Neutrophil (primary cell): ENCODE data around the gene PUS7.

Source experiments
- H3K27ac ChIP-seq: fragments of 200-600 bp; sonication (generic); 2 replicates; pipeline ENCODE4 v1.5.1; 2016; ENCODE audit warnings: mild to moderate bottlenecking, moderate library complexity
- H3K27me3 ChIP-seq: fragments of 200-600 bp; sonication (generic); 2 replicates; pipeline ENCODE4 v1.6.0; 2016; ENCODE audit warnings: mild to moderate bottlenecking
- H3K36me3 ChIP-seq: fragments of 200-600 bp; sonication (generic); 2 replicates; pipeline ENCODE4 v1.5.1; 2017
- H3K4me1 ChIP-seq, 2 experiments: fragments of 200-600 bp in 1 of 2; sonication (generic) in 1 of 2; 1 replicate in 1 of 2; 2 replicates in 1 of 2; pipeline versions ENCODE4 v1.5.1 to v1.6.1; 2013 to 2016; ENCODE audit warnings: low read depth in 1 of 2, low read length in 1 of 2, mild to moderate bottlenecking in 1 of 2, moderate library complexity in 1 of 2; ENCODE audit not compliant: control insufficient read depth in 1 of 2, insufficient read depth in 1 of 2
- H3K4me3 ChIP-seq, 2 experiments: fragments of 200-600 bp in 1 of 2; sonication (generic) in 1 of 2; 1 replicate in 1 of 2; 2 replicates in 1 of 2; pipeline ENCODE4 v1.5.1; 2013 to 2016; ENCODE audit warnings: low read depth in 1 of 2, low read length in 1 of 2, mild to moderate bottlenecking in 1 of 2, moderate library complexity in 1 of 2
- H3K9me3 ChIP-seq: fragments of 200-600 bp; sonication (generic); 2 replicates; pipeline ENCODE4 v1.5.1; 2016
- TF ChIP-seq, protein P1 (sequence below): fragments of 200-600 bp; sonication (generic); IDR thresholded peaks from 2 replicates; pipeline ENCODE4 v1.5.1; 2016; ENCODE audit warnings: antibody characterized with exemption

The PUS7 gene

DNA sequence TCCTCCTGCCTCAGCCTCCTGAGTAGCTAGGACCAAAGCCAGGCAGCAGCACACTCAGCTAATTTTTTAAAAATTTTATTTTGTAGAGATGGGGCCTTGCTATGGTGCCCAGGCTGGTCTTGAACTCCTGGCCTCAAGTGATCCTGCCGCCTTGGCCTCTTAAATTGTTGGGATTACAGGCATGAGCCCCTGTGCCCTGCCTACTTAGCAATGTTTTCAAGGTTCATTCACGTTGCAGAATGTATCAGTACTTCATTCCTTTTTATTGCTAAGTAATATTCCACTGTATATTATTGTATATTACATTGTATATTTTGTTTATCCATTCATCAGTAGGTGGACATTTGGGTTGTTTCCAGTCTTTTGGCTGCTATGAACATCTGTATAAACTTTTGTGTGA lies 44.2 kb downstream of the PUS7 start:
- no peak overlapping the region for H3K4me3 ChIP-seq
- no peaks in the 10 kb centered on the region for H3K36me3 ChIP-seq
- peaks cover 4 to 7% of the 10 kb centered on the region in 2 experiments for H3K4me1 ChIP-seq
- no peak overlapping the region for H3K27ac ChIP-seq
- no peaks in the 10 kb centered on the region for H3K27me3 ChIP-seq
- no peaks in the 10 kb centered on the region for H3K9me3 ChIP-seq
- TF ChIP-seq, protein P1, sequence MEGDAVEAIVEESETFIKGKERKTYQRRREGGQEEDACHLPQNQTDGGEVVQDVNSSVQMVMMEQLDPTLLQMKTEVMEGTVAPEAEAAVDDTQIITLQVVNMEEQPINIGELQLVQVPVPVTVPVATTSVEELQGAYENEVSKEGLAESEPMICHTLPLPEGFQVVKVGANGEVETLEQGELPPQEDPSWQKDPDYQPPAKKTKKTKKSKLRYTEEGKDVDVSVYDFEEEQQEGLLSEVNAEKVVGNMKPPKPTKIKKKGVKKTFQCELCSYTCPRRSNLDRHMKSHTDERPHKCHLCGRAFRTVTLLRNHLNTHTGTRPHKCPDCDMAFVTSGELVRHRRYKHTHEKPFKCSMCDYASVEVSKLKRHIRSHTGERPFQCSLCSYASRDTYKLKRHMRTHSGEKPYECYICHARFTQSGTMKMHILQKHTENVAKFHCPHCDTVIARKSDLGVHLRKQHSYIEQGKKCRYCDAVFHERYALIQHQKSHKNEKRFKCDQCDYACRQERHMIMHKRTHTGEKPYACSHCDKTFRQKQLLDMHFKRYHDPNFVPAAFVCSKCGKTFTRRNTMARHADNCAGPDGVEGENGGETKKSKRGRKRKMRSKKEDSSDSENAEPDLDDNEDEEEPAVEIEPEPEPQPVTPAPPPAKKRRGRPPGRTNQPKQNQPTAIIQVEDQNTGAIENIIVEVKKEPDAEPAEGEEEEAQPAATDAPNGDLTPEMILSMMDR, result no peak

DNA sequence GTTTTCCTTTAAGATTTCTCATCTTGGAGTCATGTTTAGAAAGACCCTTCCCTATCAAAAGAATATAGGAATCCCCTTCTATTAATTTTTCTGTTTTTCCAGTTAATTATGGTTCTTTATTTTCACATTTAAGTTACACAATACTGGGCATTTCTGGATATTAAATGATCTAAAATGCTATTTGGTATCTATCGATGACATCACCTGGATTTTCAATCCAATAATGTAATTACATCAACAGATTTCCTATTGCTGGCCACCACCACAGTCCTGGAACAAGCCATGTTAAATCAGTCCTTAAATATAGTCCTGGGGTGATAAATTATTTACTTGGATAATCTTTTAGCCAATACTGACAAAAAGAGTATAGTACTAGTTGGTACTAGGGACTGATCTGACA lies 48.0 kb downstream of the PUS7 start:
- TF ChIP-seq, protein P1, result no peak
- Histone ChIP-seq H3K9me3 (no peaks in the 10 kb centered on the region), H3K27ac (no peak overlapping the region), H3K36me3 (no peaks in the 10 kb centered on the region), H3K4me1 (peaks cover 4 to 7% of the 10 kb centered on the region in 2 experiments), H3K27me3 (no peaks in the 10 kb centered on the region), H3K4me3 (no peak overlapping the region)

DNA sequence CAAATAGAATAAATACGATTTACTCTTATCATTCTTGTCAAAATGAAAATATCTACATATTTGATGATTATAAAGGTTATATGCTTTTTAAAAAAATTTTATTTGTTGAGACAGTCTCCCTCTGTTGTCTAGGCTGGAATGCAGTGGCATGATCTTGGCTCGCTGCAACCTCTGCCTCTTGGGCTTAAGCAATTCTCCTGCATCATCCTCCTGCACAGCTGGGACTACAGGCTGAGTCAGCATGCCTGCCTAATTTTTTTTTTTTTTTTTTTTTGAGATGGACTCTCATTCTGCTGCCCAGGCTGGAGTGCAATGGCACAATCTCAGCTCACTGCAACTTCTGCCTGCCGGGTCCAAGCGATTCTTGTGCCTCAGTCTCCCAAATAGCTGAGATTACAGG lies 48.9 kb downstream of the PUS7 start:
- no peaks in the 10 kb centered on the region for H3K27me3 ChIP-seq
- no peaks in the 10 kb centered on the region for H3K36me3 ChIP-seq
- no peak overlapping the region for H3K4me3 ChIP-seq
- H3K27ac ChIP-seq, result no peak overlapping the region
- peaks cover 4 to 7% of the 10 kb centered on the region in 2 experiments for H3K4me1 ChIP-seq
- TF ChIP-seq, protein P1, result no peak
- H3K9me3 ChIP-seq, result no peaks in the 10 kb centered on the region

DNA sequence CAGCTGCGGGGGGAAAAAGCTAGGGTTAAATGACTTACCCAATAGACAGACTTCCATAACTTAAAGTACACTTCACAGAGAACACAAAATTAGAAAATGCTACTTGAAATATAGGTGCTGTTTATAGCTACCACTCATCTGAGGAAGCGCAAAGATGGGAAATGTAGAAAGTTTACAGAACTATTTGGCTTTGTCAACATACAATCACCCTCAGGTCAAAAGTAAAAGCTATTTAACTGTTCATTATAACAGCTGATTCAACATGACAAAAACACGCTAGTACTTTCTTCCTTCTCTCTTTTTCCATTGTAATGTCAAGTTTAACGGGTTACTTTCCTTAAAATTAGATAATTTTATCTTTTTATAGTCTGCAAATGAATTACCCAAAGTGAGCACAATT lies 51.2 kb downstream of the PUS7 start:
- Histone ChIP-seq H3K9me3 (no peaks in the 10 kb centered on the region), H3K36me3 (no peaks in the 10 kb centered on the region), H3K4me1 (peaks cover 4 to 7% of the 10 kb centered on the region in 2 experiments), H3K4me3 (no peak overlapping the region), H3K27me3 (no peaks in the 10 kb centered on the region), H3K27ac (no peak overlapping the region)
- TF ChIP-seq, protein P1, result no peak

DNA sequence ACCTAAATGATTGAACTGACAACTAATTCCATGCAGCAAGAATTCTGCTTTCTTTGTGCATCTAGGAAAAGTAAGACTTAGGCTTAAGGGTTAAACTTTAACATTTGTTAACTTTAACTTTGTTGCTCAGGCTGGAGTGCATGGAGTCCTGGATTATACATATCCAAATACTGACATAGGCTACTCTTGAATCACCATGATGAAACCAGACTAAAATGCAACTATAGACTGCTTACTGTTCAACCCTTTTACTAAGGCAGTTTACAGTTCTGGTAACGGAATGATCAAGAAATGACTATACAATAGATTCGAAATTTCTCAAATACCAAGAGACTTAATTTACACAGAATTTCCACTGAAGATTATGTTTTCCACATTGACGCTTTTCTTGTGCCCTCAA lies 52.0 kb downstream of the PUS7 start:
- H3K27ac ChIP-seq, result no peak overlapping the region
- peaks cover 4 to 7% of the 10 kb centered on the region in 2 experiments for H3K4me1 ChIP-seq
- H3K36me3 ChIP-seq, result no peaks in the 10 kb centered on the region
- TF ChIP-seq, protein P1, result no peak
- no peak overlapping the region for H3K4me3 ChIP-seq
- no peaks in the 10 kb centered on the region for H3K27me3 ChIP-seq
- no peaks in the 10 kb centered on the region for H3K9me3 ChIP-seq
